Endodermal cell (in vitro differentiated cells): Measurements from ENCODE around the gene TGIF1. TPM values are rescaled to one million over a fixed set of nuclear protein-coding genes. Genes with fewer than 3 reads are reported as not detected.

Experiments
- DNase-seq: peaks from one replicate; pipeline ENCODE4 v3.0.0-alpha.2; 2017
- H3K27ac ChIP-seq: 2 replicates; pipeline ENCODE4 v1.5.1; 2013; ENCODE audit warnings: mild to moderate bottlenecking, low read depth, low read length, moderate library complexity
- H3K27me3 ChIP-seq: 2 replicates; pipeline ENCODE4 v1.6.1; 2013; ENCODE audit warnings: mild to moderate bottlenecking, low read length, moderate library complexity; ENCODE audit not compliant: insufficient read depth, control insufficient read depth, poor library complexity, severe bottlenecking
- H3K36me3 ChIP-seq: 2 replicates; pipeline ENCODE4 v1.7.0; 2013; ENCODE audit warnings: mild to moderate bottlenecking, low read length, moderate library complexity; ENCODE audit not compliant: control insufficient read depth, insufficient read depth
- H3K4me1 ChIP-seq: one replicate; pipeline ENCODE4 v1.7.0; 2013; ENCODE audit warnings: low read length; ENCODE audit not compliant: control insufficient read depth, insufficient read depth
- H3K4me3 ChIP-seq: 2 replicates; pipeline ENCODE4 v1.5.1; 2013; ENCODE audit warnings: mild to moderate bottlenecking, low read length, moderate library complexity
- H3K9ac ChIP-seq: 2 replicates; pipeline ENCODE4 v1.6.1; 2013; ENCODE audit warnings: mild to moderate bottlenecking, low read length, moderate library complexity; ENCODE audit not compliant: poor library complexity, severe bottlenecking; ENCODE audit errors: extremely low read depth
- H3K9me3 ChIP-seq: 2 replicates; pipeline ENCODE4 v1.6.1; 2013; ENCODE audit warnings: mild to moderate bottlenecking, low read length, moderate library complexity; ENCODE audit not compliant: control insufficient read depth
- H3K27ac Mint-ChIP-seq: 2 replicates; pipeline ENCODE4 v1.8.0; 2020; ENCODE audit warnings: mixed read lengths
- H3K27me3 Mint-ChIP-seq: 2 replicates; pipeline ENCODE4 v1.8.0; 2021; ENCODE audit warnings: mild to moderate bottlenecking, mixed read lengths; ENCODE audit not compliant: insufficient read depth
- H3K36me3 Mint-ChIP-seq: 2 replicates; pipeline ENCODE4 v1.8.0; 2020; ENCODE audit warnings: low read depth, mixed read lengths
- H3K4me1 Mint-ChIP-seq: 2 replicates; pipeline ENCODE4 v1.8.0; 2020; ENCODE audit warnings: mixed read lengths
- H3K4me3 Mint-ChIP-seq: 2 replicates; pipeline ENCODE4 v1.8.0; 2020; ENCODE audit warnings: mild to moderate bottlenecking, moderate library complexity, mixed read lengths
- H3K9me3 Mint-ChIP-seq: 2 replicates; pipeline ENCODE4 v1.8.0; 2020; ENCODE audit warnings: mild to moderate bottlenecking, mixed read lengths
- WGBS, 2 experiments: methylation state at CpG; one replicate each; pipeline versions ENCODE4 v1.1.5 to v1.1.7; 2013; ENCODE audit warnings: missing lambda C conversion rate in 2 of 2, mixed read lengths in 1 of 2; ENCODE audit not compliant: insufficient coverage in 1 of 2, insufficient read length in 1 of 2; 5-methylcytosine and 5-hydroxymethylcytosine counted together
- total RNA-seq, 2 donors: library from RNA; stranded (reverse); fragmentation: NEBNext Ultra II Directional in 1 of 2; extraction: Animal tissue kit (Norgen Biotek cat#: 25700) in 1 of 2; gene quantifications; 2 replicates in 1 of 2; 3 replicates in 1 of 2; pipeline ENCODE4 v1.2.1, GENCODE V29; 2021
- TF ChIP-seq, protein P1 (sequence below): fragments of 200-600 bp; sonication (generic); conservative IDR thresholded peaks from 2 replicates; pipeline ENCODE4 v1.5.0; 2021; ENCODE audit warnings: antibody characterized with exemption, mild to moderate bottlenecking

TGIF1 gene
- total RNA-seq, 2 donors from 2014 or later, result 417 to 575 TPM

DNA sequence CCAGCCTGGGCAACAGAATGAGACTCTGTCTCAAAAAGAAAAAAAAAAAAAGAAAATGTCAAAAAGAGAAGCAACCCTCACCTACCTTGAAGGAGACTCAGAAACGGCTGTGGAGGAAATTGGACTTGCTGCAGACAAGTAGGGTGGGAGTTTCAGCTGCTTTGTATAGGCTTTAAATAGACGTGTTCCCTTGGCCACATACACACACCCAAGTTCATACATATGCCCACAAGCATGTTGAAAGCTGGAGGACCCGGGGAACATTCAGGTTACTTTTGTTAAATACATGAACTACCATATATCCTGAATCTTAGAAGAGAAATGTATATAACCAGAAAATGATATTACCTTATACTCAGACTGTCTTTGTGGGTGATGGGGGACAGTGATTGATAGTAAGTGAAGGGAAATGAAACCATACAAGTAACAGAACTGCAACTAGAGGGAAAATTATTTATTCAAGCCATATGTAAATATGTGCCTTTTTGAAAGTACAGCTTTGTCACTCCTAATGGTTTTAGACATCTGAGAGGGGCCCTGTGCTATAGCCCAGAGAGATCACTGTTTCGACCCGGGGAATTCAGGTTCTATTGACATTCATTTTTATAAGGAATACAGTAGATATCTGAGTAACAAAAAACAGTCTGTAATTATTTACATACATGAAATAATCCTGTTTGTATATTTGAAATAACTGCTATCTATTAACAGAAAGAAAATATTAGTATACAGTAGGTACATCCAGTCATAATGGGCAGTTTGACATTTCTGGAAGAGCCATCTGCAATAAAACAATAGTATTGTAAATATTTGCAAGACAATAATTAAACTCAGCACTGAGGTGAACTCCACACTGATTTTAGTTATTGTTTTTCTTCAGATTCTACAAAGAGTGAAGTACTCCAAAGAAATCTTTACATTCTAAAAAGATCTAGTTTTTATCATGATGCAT lies 48.0 kb upstream of the TGIF1 start:
- DNase-seq, result no peak
- Mint-ChIP-seq H3K27ac (no peak overlapping the region), H3K27me3 (no peaks in the 10 kb centered on the region), H3K4me3 (no peak overlapping the region), H3K36me3 (peaks cover 2% of the 10 kb centered on the region), H3K4me1 (peaks cover 4% of the 10 kb centered on the region), H3K9me3 (peaks cover 21% of the 10 kb centered on the region)
- no peak overlapping the region for H3K9ac ChIP-seq
- H3K27ac ChIP-seq, result no peak overlapping the region
- TF ChIP-seq, protein P1, sequence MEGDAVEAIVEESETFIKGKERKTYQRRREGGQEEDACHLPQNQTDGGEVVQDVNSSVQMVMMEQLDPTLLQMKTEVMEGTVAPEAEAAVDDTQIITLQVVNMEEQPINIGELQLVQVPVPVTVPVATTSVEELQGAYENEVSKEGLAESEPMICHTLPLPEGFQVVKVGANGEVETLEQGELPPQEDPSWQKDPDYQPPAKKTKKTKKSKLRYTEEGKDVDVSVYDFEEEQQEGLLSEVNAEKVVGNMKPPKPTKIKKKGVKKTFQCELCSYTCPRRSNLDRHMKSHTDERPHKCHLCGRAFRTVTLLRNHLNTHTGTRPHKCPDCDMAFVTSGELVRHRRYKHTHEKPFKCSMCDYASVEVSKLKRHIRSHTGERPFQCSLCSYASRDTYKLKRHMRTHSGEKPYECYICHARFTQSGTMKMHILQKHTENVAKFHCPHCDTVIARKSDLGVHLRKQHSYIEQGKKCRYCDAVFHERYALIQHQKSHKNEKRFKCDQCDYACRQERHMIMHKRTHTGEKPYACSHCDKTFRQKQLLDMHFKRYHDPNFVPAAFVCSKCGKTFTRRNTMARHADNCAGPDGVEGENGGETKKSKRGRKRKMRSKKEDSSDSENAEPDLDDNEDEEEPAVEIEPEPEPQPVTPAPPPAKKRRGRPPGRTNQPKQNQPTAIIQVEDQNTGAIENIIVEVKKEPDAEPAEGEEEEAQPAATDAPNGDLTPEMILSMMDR, result no peak
- 84% methylated on average over 4 of the region's 5 CpGs; no CpG with 5 or more reads in 1 of the 2 experiments for WGBS, 2 experiments
- H3K4me3 ChIP-seq, result no peak overlapping the region
- H3K36me3 ChIP-seq, result no peaks in the 10 kb centered on the region
- peaks cover 19% of the 10 kb centered on the region for H3K9me3 ChIP-seq
- H3K27me3 ChIP-seq, result no peaks in the 10 kb centered on the region
- no peaks in the 10 kb centered on the region for H3K4me1 ChIP-seq

DNA sequence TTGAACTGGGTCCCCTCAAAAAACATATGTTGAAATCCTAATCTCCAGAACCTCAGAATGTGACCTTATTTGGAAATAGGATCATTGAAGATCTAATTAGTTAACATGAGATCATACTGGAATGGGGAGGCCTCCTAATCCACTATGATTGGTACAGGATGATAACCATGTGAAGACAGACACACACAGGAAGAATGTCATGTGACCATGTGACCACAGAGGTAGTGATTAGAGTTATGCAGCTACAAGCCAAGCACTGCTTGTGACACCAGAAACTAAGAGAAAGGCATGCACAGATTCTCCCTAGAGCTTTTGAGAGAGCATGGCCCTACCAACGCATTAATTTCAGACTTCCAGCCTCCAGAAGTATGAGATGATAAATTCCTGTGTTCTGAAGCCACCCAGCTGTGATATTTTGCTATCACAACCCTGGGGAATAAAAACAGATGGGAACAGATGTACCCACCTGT lies 47.0 kb upstream of the TGIF1 start:
- 91 to 100% methylated on average over 1 of the region's 1 CpG for WGBS, 2 experiments
- H3K27ac ChIP-seq, result no peak overlapping the region
- Mint-ChIP-seq H3K9me3 (peaks cover 21% of the 10 kb centered on the region), H3K4me1 (no peaks in the 10 kb centered on the region), H3K27ac (no peak overlapping the region), H3K36me3 (peaks cover 2% of the 10 kb centered on the region), H3K4me3 (no peak overlapping the region), H3K27me3 (no peaks in the 10 kb centered on the region)
- H3K9ac ChIP-seq, result no peak overlapping the region
- no peaks in the 10 kb centered on the region for H3K4me1 ChIP-seq
- no peak overlapping the region for H3K4me3 ChIP-seq
- DNase-seq, result no peak
- peaks cover 19% of the 10 kb centered on the region for H3K9me3 ChIP-seq
- TF ChIP-seq, protein P1, result no peak
- no peaks in the 10 kb centered on the region for H3K27me3 ChIP-seq
- no peaks in the 10 kb centered on the region for H3K36me3 ChIP-seq

DNA sequence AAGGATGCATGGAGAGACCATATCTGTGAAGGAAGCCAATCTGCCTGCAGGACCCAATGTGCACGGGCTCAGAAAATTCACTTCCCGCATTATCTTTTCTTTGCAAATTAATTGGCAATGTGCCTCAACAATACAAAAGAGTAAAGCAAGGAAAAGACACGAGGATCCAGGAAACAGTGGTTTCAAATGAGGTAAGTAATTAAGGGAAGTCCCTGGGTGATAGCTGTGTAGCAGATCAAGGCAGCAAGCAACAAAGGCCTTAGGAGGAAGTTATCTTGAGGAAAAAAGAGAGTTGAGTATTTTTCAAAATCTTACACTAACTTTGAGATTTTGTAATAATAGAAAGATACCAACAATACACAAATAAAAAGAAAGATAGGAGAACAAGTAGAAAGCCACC lies 44.3 kb upstream of the TGIF1 start:
- Mint-ChIP-seq H3K4me1 (no peaks in the 10 kb centered on the region), H3K36me3 (peaks cover 2% of the 10 kb centered on the region), H3K27me3 (no peaks in the 10 kb centered on the region), H3K27ac (no peak overlapping the region), H3K9me3 (peaks cover 19% of the 10 kb centered on the region), H3K4me3 (no peak overlapping the region)
- no peak for DNase-seq
- Histone ChIP-seq H3K4me1 (no peaks in the 10 kb centered on the region), H3K9ac (no peak overlapping the region), H3K27ac (no peak overlapping the region), H3K27me3 (no peaks in the 10 kb centered on the region), H3K9me3 (peaks cover 13% of the 10 kb centered on the region), H3K4me3 (peak overlapping the region; percentile 49), H3K36me3 (no peaks in the 10 kb centered on the region)
- 63 to 89% methylated on average over 2 to 3 of the region's 3 CpGs for WGBS, 2 experiments
- TF ChIP-seq, protein P1, result no peak
